HUES6 (cell line): ENCODE data around the gene ZNF652.

Experiments used
- H3K27ac ChIP-seq: 2 replicates; pipeline ENCODE4 v1.7.0; 2013; ENCODE audit warnings: low read depth, mild to moderate bottlenecking, low read length, inconsistent platforms
- H3K27me3 ChIP-seq: 2 replicates; pipeline ENCODE4 v1.6.1; 2013; ENCODE audit warnings: low read length; ENCODE audit not compliant: control insufficient read depth, insufficient read depth
- H3K36me3 ChIP-seq: 2 replicates; pipeline ENCODE4 v1.6.1; 2013; ENCODE audit warnings: low read length; ENCODE audit not compliant: control insufficient read depth, insufficient read depth
- H3K4me1 ChIP-seq: 2 replicates; pipeline ENCODE4 v1.6.1; 2013; ENCODE audit warnings: low read length; ENCODE audit not compliant: control insufficient read depth, insufficient read depth
- H3K4me3 ChIP-seq: 2 replicates; pipeline ENCODE4 v1.5.1; 2013; ENCODE audit warnings: low read depth, low read length
- H3K9ac ChIP-seq: one replicate; pipeline ENCODE4 v1.6.1; 2013; ENCODE audit warnings: mild to moderate bottlenecking, low read length
- H3K9me3 ChIP-seq: 2 replicates; pipeline ENCODE4 v1.6.1; 2013; ENCODE audit warnings: low read depth, low read length; ENCODE audit not compliant: control insufficient read depth, insufficient read depth

ZNF652 gene

GRCh38 chr17:49356320-49356719, 5.7 kb downstream of the ZNF652 start:
- Histone ChIP-seq H3K27me3 (no peaks in the 10 kb centered on the region), H3K27ac (no peak overlapping the region), H3K4me1 (peaks cover 23% of the 10 kb centered on the region), H3K9ac (no peak overlapping the region), H3K4me3 (no peak overlapping the region), H3K9me3 (no peaks in the 10 kb centered on the region), H3K36me3 (no peaks in the 10 kb centered on the region; the same call in 1 of the 2 replicates)

DNA sequence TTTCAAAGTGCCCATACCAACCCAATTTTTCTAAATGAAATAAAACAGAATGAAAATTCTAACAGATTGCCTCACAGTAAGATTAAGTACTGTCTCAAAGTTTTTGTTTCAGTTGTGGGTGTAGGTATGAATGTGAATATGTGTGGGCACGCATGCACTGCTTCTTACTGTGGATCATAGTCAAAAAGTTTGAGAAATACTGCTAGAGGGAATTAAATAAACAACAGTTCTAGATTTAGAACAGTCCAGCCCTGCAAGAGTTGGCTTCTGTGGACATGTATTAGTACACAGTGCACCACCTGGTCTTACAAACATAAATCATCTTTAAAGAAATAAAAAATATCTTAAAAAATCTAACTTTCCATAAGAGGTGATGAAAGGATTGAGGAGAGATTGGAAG, 8.4 kb downstream of the ZNF652 start:
- H3K9ac ChIP-seq: no peak overlapping the region
- H3K4me3 ChIP-seq: no peak overlapping the region
- H3K27me3 ChIP-seq: no peaks in the 10 kb centered on the region
- H3K9me3 ChIP-seq: no peaks in the 10 kb centered on the region
- H3K4me1 ChIP-seq: peaks cover 2% of the 10 kb centered on the region; the same call in 1 of the 2 replicates
- no peaks in the 10 kb centered on the region; the same call in 1 of the 2 replicates for H3K36me3 ChIP-seq
- no peak overlapping the region for H3K27ac ChIP-seq

GRCh38 chr17:49352587-49353154, 9.4 kb downstream of the ZNF652 start:
- Histone ChIP-seq H3K4me1 (no peaks in the 10 kb centered on the region), H3K9me3 (0 out of 2 replicates have a peak, but pooled peaks cover 3% of the 10 kb centered on the region), H3K4me3 (no peak overlapping the region), H3K27ac (no peak overlapping the region), H3K9ac (no peak overlapping the region), H3K27me3 (no peaks in the 10 kb centered on the region), H3K36me3 (no peaks in the 10 kb centered on the region; the same call in 1 of the 2 replicates)

DNA sequence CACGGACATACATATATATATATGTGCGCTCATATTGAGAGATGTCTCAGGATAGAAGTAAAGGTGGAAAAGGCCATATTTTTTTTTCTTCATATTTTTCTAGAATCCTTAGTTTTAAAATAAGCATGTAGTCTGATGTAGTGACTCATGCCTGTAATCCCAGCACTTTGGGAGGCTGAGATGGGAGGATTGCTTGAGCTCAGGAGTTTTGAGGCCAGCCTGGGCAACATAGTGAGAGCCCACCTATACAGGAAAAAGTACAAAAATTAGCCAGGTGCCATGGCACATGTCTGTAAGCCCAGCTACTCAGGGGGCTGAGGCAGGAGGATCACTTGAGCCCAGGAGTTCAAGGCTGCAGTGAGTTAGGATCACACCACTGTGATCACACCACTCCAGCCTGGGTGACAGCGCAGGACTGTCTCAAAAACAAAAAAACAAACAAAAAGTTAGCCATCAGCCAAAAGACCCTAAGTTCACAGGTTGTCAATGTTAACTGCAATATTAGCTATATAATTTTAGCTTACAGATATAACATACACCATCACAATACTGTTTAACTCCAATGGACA, 10.4 kb downstream of the ZNF652 start:
- no peak overlapping the region for H3K9ac ChIP-seq
- H3K27me3 ChIP-seq: no peaks in the 10 kb centered on the region
- H3K27ac ChIP-seq: no peak overlapping the region
- no peaks in the 10 kb centered on the region; the same call in 1 of the 2 replicates for H3K36me3 ChIP-seq
- no peaks in the 10 kb centered on the region for H3K4me1 ChIP-seq
- H3K4me3 ChIP-seq: no peak overlapping the region
- H3K9me3 ChIP-seq: 0 out of 2 replicates have a peak, but pooled peaks cover 3% of the 10 kb centered on the region

GRCh38 chr17:49349541-49349940, 12.5 kb downstream of the ZNF652 start:
- 0 out of 2 replicates have a peak, but pooled peaks cover 3% of the 10 kb centered on the region for H3K9me3 ChIP-seq
- H3K4me1 ChIP-seq: no peaks in the 10 kb centered on the region
- no peaks in the 10 kb centered on the region; the same call in 1 of the 2 replicates for H3K36me3 ChIP-seq
- H3K9ac ChIP-seq: no peak overlapping the region
- H3K4me3 ChIP-seq: no peak overlapping the region
- H3K27ac ChIP-seq: no peak overlapping the region
- H3K27me3 ChIP-seq: no peaks in the 10 kb centered on the region

DNA sequence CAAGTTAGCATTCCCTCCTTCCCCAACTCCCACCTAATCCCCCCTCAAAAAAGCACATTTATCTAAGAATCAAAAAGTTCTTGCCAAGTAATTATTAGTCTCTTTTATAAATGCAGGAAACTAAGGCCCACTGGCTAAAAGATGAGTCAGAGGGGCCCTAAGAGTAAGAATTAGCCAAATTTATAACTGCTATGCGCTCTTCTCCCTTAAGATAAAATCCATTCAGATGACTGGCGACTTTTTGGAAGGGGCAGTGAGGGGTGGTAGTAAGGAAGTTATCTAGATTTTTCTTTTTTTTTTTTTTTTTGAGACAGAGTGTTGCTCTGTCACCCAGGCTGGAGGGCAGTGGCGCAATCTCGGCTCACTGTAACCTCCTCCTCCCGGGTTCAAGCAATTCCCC, 17.1 kb downstream of the ZNF652 start:
- H3K27me3 ChIP-seq: no peaks in the 10 kb centered on the region
- H3K9ac ChIP-seq: no peak overlapping the region
- no peak overlapping the region for H3K4me3 ChIP-seq
- 0 out of 2 replicates have a peak, but pooled peaks cover 3% of the 10 kb centered on the region for H3K9me3 ChIP-seq
- H3K27ac ChIP-seq: no peak overlapping the region
- H3K36me3 ChIP-seq: no peaks in the 10 kb centered on the region
- H3K4me1 ChIP-seq: no peaks in the 10 kb centered on the region

- Histone ChIP-seq H3K4me1 (no peaks in the 10 kb centered on the region), H3K9me3 (0 out of 2 replicates have a peak, but pooled peaks cover 3% of the 10 kb centered on the region), H3K36me3 (no peaks in the 10 kb centered on the region), H3K27ac (no peak overlapping the region), H3K27me3 (no peaks in the 10 kb centered on the region), H3K9ac (no peak overlapping the region), H3K4me3 (no peak overlapping the region)
These were observed 18.8 kb downstream of the ZNF652 start for GRCh38 chr17:49343273-49343672.

GRCh38 chr17:49342575-49342936, 19.5 kb downstream of the ZNF652 start:
- H3K4me1 ChIP-seq: no peaks in the 10 kb centered on the region
- no peaks in the 10 kb centered on the region for H3K27me3 ChIP-seq
- H3K9me3 ChIP-seq: no peaks in the 10 kb centered on the region
- no peak overlapping the region for H3K9ac ChIP-seq
- no peak overlapping the region for H3K27ac ChIP-seq
- H3K36me3 ChIP-seq: no peaks in the 10 kb centered on the region
- no peak overlapping the region for H3K4me3 ChIP-seq

GRCh38 chr17:49341356-49341755, 20.7 kb downstream of the ZNF652 start:
- no peaks in the 10 kb centered on the region for H3K4me1 ChIP-seq
- H3K27me3 ChIP-seq: no peaks in the 10 kb centered on the region
- H3K9ac ChIP-seq: no peak overlapping the region
- H3K4me3 ChIP-seq: no peak overlapping the region
- H3K9me3 ChIP-seq: no peaks in the 10 kb centered on the region
- H3K27ac ChIP-seq: no peak overlapping the region
- H3K36me3 ChIP-seq: no peaks in the 10 kb centered on the region

- no peaks in the 10 kb centered on the region for H3K9me3 ChIP-seq
- no peaks in the 10 kb centered on the region for H3K36me3 ChIP-seq
- no peak overlapping the region for H3K4me3 ChIP-seq
- no peaks in the 10 kb centered on the region for H3K4me1 ChIP-seq
- no peaks in the 10 kb centered on the region for H3K27me3 ChIP-seq
- H3K27ac ChIP-seq: no peak overlapping the region
- H3K9ac ChIP-seq: no peak overlapping the region
These were observed 22.7 kb downstream of the ZNF652 start for GRCh38 chr17:49339354-49339753.

DNA sequence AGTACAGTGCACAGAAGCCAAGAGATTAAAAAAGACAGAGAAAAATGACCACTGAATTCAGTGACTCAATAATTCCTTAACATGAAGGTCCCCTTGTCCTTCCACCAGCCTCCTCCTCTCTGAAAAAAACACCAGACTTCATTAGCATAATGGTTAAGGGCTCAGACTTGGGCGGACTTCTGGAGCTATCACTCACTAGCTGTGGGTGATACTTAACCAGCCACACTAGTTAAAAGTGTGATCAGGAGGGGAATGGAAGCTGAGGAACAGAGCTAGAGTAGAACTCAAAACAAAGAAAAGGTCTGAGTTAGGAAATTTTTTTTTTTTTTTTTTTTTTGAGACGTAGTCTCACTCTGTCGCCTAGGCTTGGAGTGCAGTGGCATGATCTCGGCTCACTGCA, 23.2 kb downstream of the ZNF652 start:
- Histone ChIP-seq H3K36me3 (no peaks in the 10 kb centered on the region), H3K9me3 (no peaks in the 10 kb centered on the region; the same call in 1 of the 2 replicates), H3K9ac (no peak overlapping the region), H3K4me1 (no peaks in the 10 kb centered on the region), H3K4me3 (no peak overlapping the region), H3K27ac (no peak overlapping the region), H3K27me3 (no peaks in the 10 kb centered on the region)
